Measurements from ENCODE around the gene IGSF21.

The IGSF21 gene

GRCh38 chr1:18422076-18422777 is 314.6 kb downstream of the IGSF21 start:
- DNase-seq (ENCODE audit: low spot score) = no peak

GRCh38 chr1:18422954-18423353 is 315.4 kb downstream of the IGSF21 start:
- no peak for DNase-seq (ENCODE audit: low spot score)

GRCh38 chr1:18426580-18426979 is 319.0 kb downstream of the IGSF21 start:
- no peak for DNase-seq (ENCODE audit: low spot score)
